HG02610 (cell line): ENCODE data around the gene MYNN.

ENCODE experiments used
- ATAC-seq: cut with Tn5 transposase; IDR thresholded peaks from one replicate; pipeline ENCODE4 v1.9.1; 2021; ENCODE audit warnings: mild to moderate bottlenecking, moderate library complexity; ENCODE audit not compliant: unreplicated experiment

MYNN gene

DNA sequence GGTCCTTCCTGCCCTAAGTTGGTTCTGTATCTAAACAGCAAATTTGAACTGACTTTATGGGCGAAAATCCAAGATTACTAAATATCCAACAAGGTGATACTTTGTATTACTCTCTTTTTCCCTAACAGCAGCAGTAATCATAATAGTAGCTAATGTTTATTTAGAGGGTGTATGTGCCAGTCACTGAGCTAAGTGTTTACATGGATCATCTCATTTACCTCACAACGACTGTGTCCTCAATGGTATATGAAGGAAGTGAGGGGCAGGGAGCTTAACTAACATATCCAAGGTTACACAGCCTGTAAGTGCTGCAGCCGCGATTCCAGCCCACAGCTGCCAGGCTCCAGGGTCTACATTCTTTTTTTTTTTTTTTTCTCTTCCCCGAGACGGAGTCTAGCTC is 49.8 kb downstream of the MYNN start:
- ATAC-seq = no peak

DNA sequence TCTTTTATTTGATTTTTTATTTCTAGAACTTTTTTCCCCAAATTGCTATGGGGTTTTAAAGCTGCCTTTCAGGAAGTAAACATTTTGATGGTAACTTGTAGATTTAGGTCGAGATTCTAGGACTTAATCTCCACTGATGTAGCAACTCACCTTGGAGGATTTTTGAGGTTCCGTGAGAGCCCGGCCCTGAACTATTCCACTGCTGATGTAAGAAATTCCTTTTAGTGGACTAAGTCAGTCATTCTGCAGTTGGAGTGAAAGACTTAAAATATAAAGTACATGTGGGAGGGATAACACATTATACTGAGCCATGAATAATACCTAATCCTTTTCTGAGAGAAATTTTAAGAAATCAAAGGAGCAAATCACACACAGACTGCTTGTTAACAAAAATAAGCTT is 52.1 kb downstream of the MYNN start:
- ATAC-seq = no peak

DNA sequence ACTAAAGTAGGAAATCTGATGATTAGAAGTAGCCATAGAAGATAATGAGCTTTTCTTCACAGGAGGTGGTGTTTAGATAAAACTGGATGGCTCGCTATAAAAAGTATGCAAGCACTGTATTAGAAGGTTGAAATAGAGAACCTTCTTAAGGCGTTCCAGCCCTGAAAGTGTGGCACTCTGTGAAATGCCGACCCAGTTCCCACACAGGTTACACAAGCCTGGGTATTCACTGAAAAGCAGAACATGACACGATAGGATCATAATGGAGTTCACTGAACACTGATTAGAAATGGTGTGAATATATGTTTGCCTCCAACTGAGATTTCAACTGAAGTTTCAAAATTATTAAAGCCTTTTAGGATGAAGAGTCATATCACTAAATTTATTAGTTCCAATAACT is 54.5 kb downstream of the MYNN start:
- ATAC-seq = no peak

DNA sequence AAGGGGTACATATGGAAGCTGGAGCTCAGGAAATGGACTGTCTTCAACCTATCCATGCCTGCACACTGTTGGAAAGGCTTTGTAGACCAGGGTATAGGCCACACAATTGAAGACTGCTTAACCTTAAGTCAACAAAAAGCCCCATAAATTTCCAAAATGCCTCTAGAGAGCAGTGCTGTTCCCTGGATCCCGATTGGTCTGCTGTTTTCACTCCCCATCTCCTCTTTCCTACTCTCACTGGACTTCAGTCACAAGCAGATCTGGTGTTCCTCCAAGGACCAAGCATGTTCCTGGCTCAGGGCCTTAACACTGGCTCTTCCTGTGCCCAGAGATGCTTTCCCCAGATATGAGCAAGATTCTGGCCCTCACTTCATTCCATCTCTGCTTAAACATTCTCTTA is 62.3 kb downstream of the MYNN start:
- peak; percentile 17 for ATAC-seq

DNA sequence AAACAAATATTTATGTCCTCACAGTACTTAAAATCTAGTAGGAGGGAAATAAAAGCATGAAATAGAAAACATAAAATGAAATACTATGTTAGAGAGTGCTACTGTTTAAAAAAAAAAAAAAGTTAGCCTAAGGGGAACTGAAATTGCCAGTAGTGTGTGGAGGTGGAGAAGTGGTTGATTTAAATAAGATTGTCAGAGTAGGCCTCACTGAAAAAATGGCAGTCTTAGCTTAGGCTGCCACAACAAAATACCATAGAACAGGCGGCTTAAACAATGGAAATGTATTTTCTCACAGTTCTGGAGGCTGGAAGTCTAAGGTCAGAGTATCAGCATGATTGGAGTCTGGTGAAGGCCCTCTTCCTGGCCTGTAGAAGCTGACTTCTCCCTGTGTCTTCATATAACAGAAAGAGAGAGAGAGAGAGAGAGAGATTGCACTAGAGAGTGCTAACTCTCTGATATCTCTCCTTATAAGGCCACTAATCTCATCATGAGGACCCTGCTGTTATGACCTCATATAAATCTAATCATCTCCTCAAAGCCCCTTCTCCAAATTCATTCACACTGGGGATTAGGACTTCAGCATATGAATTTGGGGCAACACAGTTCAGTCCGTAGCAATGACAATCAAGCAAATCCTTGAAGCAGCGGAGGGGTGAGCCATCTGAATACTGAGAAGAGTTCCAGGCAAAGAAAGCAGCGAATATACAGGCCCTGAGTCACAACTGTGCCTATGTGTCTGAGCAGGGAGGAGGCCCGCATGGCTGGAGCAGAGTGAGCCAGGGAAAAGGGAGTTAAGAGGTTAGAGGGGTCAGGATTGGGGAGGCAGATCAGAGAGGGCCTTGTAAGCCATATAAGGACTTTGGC is 63.1 kb downstream of the MYNN start:
- peak; percentile 82 for ATAC-seq

DNA sequence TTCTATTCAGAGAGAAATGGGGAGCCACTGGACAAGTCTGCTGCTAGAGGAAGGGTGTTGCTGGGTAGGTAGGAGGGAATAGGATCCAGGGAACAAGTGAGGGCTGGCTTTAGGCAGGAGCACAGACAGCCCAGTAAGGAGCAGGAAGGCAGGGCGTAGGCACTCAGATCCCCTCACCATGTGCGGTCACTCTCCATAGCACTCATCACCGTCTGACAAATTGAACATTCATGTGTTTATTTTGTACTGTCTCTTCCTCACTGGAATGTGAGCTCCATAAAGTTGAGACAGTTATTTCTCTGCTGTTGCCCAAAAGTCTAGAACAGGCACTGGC is 63.7 kb downstream of the MYNN start:
- no peak for ATAC-seq

DNA sequence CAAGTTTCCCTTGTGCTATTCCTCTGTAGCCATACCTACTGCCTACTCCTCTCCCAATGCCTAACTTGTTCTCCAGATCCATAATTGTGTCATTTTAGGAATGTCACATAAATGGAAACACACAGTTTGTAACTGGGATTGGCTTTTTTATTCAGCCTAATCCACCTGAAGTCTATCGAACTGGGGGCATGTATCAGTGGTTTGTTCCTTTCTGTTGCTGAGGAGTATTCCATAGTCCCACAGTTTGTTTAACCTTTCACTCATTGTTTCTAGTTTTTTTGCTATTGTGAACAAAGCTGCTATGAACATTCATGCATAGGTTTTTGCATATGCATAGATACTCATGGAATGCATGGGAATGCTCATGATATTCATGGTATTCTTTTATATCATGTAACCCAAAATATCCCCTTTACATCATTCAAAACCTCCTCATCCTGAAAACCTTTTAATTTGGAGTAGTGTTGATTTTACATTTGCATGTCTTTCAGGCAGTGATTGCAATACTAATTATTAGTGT is 65.4 kb downstream of the MYNN start:
- no peak for ATAC-seq
